Erythroblast (primary cell): ENCODE measurements around the gene BLID.

Source experiments
- DNase-seq, 2 experiments: peaks; one replicate each; lab custom pipeline; 2025; lab: John Stamatoyannopoulos, UW
- GATA1 ChIP-seq: IDR thresholded peaks from 2 replicates; pipeline ENCODE4 v1.6.1; 2011; ENCODE audit warnings: low read depth, mild to moderate bottlenecking, control low read depth, low read length, moderate library complexity
- POLR2A ChIP-seq: IDR thresholded peaks from 2 replicates; pipeline ENCODE4 v1.6.1; 2011; ENCODE audit warnings: mild to moderate bottlenecking, low read length

The BLID gene, protein sequence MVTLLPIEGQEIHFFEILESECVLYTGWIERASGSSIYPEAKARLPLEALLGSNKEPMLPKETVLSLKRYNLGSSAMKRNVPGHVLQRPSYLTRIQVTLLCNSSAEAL

DNA sequence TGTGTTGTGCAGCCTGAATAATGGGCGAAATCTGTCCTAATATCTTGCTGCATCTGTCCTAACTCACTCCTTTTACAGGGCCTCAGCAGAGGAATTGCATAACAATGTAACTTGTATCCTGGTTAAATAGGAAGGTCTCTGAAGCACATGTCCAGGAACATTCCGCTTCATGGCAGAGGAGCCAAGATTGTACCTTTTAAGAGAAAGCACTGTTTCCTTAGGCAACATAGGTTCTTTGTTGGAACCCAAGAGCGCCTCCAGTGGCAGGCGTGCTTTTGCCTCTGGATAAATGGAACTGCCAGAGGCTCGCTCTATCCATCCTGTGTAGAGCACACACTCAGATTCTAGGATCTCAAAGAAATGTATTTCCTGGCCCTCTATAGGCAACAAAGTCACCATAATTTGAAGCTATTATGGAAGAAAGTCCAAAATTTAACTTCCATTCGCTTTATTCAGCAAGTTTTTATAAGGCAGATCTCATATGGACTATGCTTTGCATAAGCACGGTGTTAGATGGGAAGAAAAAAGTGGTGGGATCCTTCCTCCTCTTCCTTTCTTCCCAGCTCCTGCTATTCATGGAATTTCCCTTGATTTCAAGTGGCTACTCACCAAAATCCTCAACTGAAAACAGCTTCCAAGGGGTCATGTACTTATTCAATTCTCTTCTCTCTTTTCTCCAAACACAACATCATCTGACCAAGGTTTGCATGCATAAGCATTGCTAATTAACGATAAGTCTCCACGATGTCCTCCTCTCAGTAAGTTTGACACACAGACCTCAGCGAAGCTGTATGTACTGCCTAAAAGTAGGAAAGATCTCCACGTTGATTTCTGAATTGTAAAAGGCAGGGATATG is at the start of gene BLID:
Gene BLID (minus strand): TSS at position 692 of the 856 bp plus-strand sequence. CDS start 293 bp downstream, at position 399.
- peak; percentile 1 to 6 for DNase-seq
- no peak for TF ChIP-seq GATA1

DNA sequence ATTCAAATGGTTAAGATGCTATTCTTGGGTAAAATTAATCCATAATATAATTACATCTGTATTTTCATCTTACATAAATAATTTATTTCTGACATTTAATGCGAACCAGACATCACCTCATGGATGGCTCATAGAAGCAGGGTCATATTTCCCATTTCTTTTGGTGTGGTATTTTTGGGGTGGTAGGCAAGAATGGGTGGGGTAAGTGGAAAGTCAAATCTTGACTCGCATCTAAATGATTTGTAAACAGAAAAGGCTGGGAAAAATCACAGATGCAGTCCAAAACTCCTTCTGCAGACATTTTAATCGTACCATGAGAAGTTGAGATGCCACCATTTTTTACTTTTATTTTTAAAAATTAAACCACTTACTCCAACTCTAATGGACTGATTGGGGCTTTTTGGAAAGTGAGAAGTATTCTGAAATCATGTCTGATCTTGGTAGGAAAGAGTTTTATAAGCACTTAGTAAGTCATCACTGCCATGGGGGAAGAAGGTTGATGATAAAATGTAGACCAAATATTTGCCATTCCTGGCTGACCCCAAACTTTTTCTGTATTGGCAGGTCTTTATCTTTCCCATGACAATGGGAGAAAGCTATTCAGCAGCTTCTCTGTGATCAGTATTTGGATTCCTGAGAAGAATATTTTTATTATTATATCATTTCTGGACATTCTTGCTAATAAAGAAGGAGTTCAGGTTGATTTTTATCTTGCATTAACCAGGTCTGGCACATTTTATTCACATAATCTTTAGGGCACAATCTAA is 47.2 kb upstream of the BLID start:
- no peak for DNase-seq
- no peak for TF ChIP-seq POLR2A
- no peak for TF ChIP-seq GATA1

DNA sequence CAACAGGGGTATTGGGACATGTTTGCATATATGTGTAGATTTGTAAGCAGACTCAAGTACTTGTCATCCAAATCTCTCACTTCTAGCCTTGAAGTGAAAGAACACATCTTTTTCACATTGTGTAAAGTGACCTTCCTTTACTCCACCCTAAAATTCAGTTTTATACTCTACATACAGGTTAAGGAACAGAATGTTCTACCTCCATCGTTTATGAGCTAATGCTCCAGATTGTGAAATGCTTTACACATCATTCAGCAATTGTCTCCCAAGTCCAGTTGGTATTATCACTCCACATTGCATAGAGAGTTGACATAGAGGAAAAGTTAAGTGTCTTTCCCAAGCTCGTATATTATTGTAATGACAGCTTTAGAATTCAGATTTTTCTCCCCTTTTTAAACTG is 46.1 kb upstream of the BLID start:
- TF ChIP-seq POLR2A (no peak), GATA1 (no peak)

DNA sequence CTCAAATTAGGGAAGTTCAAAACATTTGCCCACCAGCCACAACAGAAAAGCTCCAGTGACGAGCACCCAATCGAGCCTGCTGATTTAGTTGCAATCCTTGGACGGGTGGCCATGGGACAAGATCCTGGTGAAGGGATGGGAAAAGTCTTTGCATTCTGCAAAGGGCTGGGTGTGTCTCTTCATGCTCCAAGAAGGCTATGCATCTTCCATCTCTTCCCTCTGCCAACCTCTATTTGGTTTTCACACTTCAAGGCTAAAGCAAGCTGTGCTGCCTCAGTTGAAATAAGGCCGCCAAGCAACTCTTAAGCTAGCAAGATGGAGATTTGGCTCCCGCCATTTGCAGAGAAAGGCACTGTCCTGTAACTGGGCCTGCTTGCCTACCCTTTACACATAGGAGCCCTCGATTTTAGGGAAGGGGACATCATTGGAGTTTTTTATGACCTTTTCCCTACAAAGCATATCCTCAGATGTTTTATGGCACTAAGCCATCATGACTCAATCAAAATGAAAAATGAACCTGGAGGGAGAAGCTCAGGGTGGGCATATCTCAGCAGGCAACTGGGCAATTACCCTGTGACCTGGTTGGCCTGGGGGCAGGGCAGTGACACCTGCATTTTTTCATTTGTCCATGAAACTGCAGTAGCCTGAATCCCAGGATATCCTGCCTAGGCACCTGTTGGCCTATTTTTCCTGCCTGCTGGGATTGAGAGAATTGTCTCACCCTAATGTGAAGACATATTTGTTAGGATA is 45.0 kb upstream of the BLID start:
- DNase-seq: no peak
- no peak for TF ChIP-seq POLR2A
- no peak for TF ChIP-seq GATA1

More for the DNA sequence above, 46.1 kb upstream of the BLID start:
- DNase-seq: no peak

DNA sequence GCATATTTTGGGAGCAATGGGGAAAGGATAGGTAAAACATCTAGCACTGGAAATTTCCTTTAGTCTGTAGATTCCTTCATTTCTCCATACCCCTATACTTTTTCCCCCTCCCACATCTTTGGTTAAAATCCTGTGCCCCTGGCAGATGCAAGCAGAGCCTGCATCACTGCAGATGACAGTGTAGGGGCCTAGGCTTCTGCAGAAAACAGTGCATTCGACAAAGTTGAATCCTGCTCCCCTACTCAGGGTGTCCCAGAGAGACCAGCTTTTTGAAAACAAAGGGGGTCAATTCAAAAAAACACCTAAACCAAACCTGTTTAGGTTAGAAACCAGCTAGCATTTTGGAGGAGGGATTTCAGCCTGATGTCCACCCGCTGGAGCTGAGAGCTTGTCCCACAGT is 43.8 kb upstream of the BLID start:
- TF ChIP-seq POLR2A (no peak), GATA1 (no peak)
- DNase-seq: no peak

DNA sequence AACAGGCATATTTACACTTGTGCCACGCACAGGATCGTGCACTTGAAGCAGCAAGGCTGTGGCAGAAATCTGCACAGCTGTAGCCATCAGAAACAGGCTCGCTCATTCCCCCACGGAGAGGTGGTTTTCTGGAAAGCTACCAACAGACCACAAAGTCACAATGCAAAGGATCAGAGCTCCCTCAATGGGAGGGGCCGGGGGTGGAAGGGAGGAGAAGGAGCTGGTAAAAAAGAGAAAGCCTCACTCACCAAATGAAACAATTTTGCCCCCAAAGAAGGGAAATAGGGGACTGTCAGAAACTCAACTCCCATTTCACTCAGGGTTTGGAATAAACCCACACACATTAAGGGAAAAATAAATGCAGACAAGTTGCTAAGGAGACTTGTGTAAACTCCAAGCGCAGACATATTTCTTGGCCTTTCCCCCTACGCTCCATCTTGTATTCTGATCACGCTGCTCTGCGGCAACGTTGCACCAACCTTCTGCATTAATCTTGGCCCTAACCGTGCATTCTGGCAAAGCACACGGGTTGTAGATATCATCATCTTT is 43.2 kb upstream of the BLID start:
- TF ChIP-seq GATA1 (no peak), POLR2A (no peak)
- DNase-seq: no peak

DNA sequence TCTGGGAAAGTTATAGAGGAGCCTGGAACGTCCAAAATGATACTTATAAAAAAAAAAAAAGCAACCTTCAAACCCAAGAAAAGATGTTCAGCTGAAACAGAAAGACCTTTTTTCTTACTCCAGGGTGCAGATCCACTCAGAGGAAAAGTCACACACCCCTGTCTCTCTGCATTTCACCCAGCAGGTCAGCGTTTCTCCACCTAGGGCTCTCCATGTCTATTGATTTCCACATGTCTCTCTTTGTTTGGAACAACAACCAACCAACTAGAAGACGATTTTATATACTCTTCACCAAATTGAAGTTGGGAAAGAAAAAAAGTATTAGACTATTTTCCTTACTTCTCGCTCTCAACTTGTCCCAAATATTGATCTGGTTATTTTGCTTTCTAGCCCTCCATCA is 42.2 kb upstream of the BLID start:
- TF ChIP-seq POLR2A (no peak), GATA1 (no peak)
- no peak for DNase-seq

DNA sequence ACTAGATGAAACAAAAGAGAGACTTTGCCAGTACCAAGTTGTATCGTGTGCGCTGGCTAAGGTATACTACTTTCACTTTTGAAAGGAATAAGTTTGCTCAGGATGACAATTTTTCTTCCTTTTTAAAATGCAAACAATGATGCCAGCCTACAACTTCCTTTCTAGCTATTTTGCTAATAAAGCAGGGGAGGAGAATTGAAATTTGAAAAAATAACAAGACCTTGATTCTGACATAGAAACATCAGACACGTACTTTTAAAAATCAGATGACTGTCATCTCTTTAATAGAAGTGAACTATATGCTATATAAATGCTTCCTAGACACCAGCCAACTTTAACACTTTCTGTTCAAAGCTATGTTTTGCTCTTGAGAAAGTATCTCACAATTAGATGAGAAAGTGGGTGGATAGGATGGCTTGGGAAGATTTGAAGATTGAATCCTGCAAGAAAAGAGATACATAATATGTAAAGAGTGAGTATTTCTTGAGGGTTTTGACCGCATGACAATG is 41.7 kb upstream of the BLID start:
- TF ChIP-seq POLR2A (no peak), GATA1 (no peak)
- no peak for DNase-seq

DNA sequence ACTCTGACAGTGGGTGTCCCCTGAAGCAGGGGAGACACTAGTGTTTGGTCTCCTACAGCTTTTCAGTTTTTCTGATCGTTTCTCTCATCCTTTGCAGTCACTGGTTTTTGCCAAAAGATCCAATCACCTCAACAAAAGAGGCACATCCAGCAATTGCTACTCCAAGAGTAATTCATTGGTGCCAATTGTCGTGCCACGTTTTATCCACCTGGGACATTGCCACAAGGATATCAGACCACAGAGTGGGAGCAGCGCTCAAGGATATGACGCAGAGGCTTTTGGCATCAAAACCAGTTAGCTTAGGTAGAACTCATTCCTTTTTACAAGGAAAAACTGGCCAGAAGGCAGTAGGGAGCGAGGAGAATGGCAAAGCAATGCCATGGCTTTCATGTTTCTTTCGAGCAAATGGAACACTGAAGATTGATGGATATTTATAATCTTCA is 40.9 kb upstream of the BLID start:
- no peak for DNase-seq
- TF ChIP-seq GATA1: no peak
- TF ChIP-seq POLR2A: no peak

DNA sequence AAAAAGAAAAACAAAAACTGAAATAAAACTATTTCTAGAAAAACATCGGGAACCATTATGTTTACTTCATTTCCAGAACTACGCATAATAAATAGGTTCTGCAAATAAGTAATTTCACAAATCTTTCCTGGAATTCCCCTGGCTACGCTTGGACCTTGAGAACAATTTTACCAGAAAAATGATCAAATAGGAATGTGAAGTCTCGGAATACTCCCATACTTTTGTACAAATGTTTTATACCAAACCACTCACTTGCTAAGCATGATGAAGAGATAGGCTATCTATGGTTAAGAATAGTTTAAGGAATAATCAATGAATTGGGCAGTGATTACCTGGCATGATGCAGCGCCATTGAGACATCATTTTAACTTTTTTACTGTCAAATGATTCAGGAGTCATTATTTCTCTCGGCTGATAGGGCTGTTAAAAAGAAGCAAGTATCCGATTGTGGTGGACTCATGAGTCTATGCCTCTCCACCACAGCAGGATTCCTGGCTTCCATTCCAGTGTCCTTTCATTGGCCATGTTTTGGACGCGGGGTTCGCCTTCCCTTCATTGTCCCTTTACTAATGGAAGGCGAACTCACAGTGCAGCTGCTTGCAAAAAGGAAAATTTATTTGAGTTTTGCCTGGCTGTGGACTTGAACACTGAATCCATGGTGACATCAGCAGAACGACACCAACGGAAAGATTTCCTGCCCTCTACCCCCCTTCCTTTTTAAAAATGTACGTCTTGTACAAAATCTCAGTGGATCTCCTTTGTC is 39.9 kb upstream of the BLID start:
- DNase-seq: no peak
- TF ChIP-seq GATA1: no peak
- TF ChIP-seq POLR2A: no peak

DNA sequence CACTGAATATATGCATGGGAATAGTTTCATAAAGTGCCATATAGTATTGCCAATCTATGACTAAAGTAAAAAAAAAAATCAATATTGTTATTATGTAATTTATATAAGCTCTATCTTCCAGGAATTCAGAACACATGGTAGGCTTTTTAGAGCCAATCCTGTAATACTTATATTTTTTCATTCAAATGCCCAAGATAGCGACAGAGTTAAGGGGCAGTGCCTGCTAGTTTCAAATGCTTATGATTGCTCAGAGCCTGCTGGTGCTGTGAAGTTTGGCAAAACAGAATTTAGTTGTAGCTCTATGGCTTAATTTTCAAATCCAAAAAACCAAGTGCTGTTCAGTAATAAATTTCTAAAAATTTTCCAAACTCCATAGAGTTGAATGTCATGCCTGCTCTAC is 39.0 kb upstream of the BLID start:
- TF ChIP-seq POLR2A (no peak), GATA1 (no peak)
- no peak for DNase-seq

DNA sequence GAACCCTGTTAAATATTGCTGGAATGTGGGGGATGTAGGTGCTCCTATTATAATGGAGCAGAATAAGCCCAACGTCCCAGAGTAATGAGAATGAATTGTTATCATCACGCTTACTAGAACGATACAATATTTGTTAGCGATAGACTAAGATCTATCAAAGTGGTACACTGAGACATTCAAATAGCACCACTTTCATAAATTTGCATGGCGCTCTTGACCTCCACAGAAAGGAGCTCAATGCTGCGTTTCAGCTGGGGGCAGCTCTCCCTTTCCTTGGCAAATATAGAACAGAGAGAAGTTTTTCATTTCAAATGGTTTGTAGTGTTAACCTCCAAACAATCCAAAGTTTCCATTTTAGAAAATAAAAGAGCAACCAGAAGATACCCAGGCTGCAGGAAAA is 38.2 kb upstream of the BLID start:
- no peak for TF ChIP-seq GATA1
- no peak for TF ChIP-seq POLR2A
- no peak for DNase-seq

DNA sequence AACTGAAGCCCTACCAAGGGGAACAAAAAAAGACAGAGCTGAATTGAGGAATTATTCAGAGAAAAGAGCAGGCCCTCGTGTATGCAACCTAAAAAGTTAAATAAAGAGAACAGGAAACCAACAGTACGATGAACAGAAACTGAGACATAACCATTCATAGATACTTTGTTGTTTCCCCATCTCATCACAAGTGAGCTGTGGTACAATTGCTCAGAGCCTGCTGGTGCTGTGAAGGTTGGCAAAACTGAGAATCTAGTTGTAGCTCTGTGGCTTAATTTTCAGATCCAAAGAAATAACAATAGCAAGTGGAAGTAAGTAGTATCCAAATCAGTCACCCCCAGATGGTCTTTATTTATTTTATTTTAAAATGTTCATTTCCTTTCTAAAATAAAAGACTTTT is 37.7 kb upstream of the BLID start:
- DNase-seq: no peak
- TF ChIP-seq GATA1 (no peak), POLR2A (no peak)
